AG09319 (cell line): ENCODE data around the gene AHNAK2.

Source experiments
- DNase-seq: peaks from one replicate; pipeline ENCODE4 v3.0.0-alpha.2; 2010; ENCODE audit warnings: low read depth; ENCODE audit errors: extremely low read depth
- TF ChIP-seq, protein P1 (sequence below): IDR thresholded peaks from 2 replicates; pipeline ENCODE4 v1.5.1; 2011; ENCODE audit warnings: low read depth, mild to moderate bottlenecking, inconsistent platforms, low read length, moderate library complexity

AHNAK2 gene

DNA sequence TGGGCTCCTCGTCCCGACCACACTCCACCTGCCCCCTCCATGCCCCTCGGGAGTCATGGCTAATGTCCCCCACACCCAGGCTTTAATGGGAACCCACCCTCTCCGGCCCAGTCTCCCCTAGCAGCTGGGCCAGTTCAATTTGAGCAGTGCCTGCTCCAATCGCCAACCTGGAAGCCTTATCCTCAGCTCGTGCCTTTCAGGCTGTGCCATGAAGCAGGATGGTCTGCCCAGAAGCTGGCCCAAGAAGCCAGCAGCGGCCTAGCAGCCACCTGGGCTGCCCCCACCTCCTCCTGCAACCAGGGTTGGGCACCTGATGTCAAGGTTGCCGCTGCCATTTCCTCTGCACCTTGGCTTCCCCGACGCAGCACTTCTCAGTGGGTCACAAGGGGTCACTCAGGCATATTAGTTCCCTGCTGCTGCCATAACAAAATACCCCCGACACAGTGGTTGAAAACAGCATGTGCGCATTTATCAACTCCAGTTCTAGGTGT lies 5.1 kb upstream of the AHNAK2 start:
- DNase-seq, result no peak
- TF ChIP-seq, protein P1, sequence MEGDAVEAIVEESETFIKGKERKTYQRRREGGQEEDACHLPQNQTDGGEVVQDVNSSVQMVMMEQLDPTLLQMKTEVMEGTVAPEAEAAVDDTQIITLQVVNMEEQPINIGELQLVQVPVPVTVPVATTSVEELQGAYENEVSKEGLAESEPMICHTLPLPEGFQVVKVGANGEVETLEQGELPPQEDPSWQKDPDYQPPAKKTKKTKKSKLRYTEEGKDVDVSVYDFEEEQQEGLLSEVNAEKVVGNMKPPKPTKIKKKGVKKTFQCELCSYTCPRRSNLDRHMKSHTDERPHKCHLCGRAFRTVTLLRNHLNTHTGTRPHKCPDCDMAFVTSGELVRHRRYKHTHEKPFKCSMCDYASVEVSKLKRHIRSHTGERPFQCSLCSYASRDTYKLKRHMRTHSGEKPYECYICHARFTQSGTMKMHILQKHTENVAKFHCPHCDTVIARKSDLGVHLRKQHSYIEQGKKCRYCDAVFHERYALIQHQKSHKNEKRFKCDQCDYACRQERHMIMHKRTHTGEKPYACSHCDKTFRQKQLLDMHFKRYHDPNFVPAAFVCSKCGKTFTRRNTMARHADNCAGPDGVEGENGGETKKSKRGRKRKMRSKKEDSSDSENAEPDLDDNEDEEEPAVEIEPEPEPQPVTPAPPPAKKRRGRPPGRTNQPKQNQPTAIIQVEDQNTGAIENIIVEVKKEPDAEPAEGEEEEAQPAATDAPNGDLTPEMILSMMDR, result no peak

DNA sequence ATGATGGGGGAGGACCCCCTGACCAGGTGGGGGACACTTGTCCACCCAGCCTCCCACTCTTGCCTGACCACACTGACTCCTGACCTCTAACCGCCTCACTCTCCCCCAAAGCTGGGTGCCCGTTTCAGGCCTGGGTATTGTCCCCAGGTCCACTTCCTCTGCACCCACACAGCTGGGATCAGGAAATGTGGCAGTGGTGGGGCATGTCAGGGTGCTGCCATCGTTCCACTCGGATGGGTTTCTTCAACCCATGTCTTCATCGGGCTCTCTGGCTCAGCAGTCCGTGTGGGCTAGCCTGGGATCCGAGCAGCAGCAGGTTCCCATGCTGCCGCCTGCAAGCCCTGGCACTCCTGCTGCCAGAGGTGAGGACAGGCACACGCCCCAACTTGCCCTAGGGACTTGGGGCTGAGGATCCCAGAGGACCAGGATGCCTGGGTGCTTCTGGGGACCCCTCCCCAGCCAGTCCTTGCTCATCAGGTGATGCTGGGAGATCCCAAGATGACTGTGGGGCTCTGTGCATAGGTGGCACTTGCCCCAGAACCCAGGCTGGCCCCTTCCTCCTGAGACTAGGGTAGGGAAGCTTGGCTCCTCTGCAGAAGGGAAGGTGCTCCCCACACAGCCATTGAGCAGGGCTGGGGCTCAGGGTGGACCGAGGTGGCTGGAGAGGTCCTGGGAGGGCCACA lies 4.5 kb upstream of the AHNAK2 start:
- TF ChIP-seq, protein P1, result no peak
- no peak for DNase-seq

DNA sequence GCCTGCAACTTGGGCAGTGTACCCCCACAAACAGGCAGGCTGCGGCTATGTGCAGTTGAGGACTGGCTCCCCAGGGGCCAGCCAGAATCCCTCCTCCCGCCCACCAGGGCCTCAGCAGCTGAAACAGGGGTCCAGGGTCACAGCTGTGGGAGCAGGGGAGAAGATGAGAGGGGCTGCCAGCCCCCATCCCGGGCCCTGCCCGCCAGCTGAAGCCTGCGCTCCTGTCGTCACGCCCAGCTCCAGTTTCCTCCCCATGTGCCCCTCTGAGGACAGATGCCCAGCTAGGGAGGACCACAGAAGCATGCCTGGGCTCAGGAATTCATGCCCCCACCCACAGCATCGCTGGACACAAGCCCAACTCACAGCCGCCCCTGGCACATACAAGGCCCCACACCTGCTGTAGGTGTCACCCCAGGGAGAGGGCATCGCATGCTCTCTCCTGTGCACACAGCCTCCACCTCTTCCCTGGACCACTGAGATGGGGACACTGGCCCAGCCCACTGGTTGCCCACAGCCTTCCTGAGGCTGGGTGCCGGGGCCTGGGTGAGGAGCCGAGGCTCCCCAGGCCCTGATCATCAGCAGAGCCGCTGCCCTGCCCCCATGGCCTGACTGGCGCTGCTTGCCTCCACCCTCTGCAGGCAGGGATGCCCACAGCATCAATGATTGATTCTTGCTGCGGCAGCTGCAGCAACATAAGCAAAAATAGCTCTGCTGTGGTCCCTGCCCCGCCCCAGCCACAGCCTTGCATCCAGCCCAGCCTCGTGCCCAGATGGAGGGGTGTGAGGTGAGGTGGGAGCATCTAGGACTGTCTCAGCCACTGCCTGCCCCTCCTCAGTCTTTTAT lies 3.7 kb upstream of the AHNAK2 start:
- TF ChIP-seq, protein P1, result no peak
- no peak for DNase-seq

DNA sequence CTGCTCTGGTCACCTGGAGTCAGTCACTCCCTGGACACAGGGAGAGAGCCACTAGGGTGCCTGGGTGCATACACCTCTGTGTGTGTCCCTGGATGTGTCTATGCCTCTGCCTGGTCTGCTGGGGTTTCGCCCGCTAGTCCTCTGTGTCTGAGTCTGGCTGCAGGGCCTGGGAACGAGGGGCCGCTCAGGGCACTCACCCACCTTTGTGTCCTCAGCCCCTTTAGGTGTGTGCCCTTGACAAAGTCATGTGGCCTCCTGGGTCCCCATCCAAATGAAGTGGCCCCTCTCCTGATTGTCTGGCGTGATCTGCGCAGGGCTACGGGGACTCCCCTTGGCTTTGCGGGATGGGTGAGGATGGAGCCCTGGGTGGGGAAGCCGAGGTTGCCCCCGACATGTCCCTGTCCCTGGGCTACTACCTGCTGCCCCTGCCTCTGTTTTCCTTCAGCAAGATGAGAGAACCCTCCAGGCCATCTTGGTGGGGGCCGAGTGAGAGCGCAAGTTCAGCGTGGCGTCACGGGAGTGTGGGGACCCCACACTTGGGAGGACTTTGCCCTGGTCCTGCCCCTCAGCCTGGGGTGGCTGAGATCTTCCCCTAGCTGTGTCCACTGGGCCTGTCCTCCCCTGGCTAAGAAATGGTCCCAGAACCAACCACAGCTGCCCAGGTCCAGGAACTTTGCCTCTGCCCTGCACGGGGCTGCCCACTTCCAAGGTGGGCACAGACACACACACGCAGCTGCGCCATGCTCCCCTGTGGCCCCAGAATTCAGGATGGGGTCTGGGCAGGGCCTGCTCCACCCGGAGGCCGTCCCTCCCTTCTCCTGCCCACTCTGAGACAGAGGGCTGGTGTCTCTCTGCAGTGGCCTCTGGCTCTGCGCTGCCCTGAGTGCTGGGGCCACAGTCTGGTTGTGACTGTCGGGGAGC lies 2.7 kb upstream of the AHNAK2 start:
- TF ChIP-seq, protein P1, result no peak
- no peak for DNase-seq

DNA sequence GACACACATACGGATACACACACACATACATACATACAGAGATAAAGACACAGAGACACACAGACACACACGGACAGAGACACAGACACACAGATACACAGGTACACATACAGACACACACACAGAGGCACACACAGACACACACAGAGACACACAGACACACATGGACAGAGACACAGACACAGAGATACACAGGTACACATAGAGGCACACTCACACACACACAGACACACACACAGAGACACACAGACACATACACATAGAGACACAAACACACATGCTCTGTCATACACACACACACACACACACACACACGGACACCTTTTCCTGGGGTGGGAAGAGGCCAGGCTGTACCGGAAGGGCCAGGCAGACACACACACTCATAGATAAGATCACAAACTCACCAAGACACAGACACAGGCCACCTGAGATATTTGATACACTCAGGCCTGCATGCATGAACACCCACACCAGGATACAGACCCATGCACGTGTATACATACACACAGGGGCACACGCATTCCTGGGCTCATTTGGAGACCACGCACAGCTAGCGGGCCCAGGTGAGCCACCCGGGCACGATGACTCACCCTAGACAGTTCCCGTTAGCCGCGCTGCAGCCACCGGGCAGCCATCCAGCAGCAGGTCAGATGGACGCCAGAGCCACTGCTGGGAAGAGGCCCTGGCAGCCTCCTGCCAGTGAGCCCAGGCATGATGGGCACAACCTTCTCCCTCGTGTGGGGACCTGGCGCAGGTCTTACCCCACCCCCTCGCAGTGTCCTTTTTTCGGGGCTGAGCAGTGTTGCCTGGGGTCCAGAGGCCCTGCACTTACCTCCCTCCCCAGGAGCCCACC lies 1.8 kb upstream of the AHNAK2 start:
- TF ChIP-seq, protein P1, result no peak
- no peak for DNase-seq
